K562 (cell line): ENCODE data around the gene NUP160. TPM values are rescaled to one million over a fixed set of nuclear protein-coding genes. Genes with fewer than 3 reads are reported as not detected.

ENCODE experiments used
- CBFA2T3 ChIP-seq: fragments of 450-650 bp; IDR thresholded peaks from 2 replicates; pipeline ENCODE4 v1.6.1; 2017
- CBX1 ChIP-seq: sonication (generic); IDR thresholded peaks from 2 replicates; pipeline ENCODE4 v1.6.1; 2016; ENCODE audit warnings: antibody characterized with exemption, low read depth, mild to moderate bottlenecking
- COPS2 ChIP-seq: fragments of 450-650 bp; conservative IDR thresholded peaks from 2 replicates; pipeline ENCODE4 v1.6.1; 2016; ENCODE audit warnings: mild to moderate bottlenecking, moderate library complexity
- CREB3 ChIP-seq: fragments of 450-650 bp; conservative IDR thresholded peaks from 2 replicates; pipeline ENCODE4 v1.6.1; 2016; ENCODE audit warnings: missing genetic modification characterization, low read depth, mild to moderate bottlenecking, missing compliant biosample characterization, moderate library complexity
- DPF2 ChIP-seq: fragments of 450-650 bp; IDR thresholded peaks from 2 replicates; pipeline ENCODE4 v1.6.1; 2016
- GATAD2A ChIP-seq: fragments of 450-650 bp; IDR thresholded peaks from 2 replicates; pipeline ENCODE4 v1.6.1; 2017
- HNRNPH1 ChIP-seq: fragments of 200-400 bp; formaldehyde crosslinking; optimal IDR thresholded peaks from 2 replicates; pipeline ENCODE3; 2017; ENCODE audit warnings: low read depth, mild to moderate bottlenecking, low read length, moderate library complexity
- KHSRP ChIP-seq: fragments of 450-650 bp; IDR thresholded peaks from 2 replicates; pipeline ENCODE4 v1.6.1; 2017
- KLF1 ChIP-seq: fragments of 450-650 bp; IDR thresholded peaks from 2 replicates; pipeline ENCODE4 v1.6.1; 2016; ENCODE audit warnings: missing genetic modification characterization, missing compliant biosample characterization
- MED1 ChIP-seq: sonication (generic); formaldehyde crosslinking; IDR thresholded peaks from 2 replicates; pipeline ENCODE4 v1.8.1; 2023; ENCODE audit warnings: missing genetic modification reagents, borderline replicate concordance
- MYC ChIP-seq, 2 experiments: fragments of 250-450 bp in 1 of 2; sonication (Bioruptor Pico) in 1 of 2; IDR thresholded peaks; 2 replicates each; pipeline versions ENCODE4 v1.5.1 to v1.6.1; 2012 to 2021; ENCODE audit warnings: low read depth in 2 of 2, borderline replicate concordance in 1 of 2, improper control_type of control experiment in 1 of 2, low read length in 1 of 2, mild to moderate bottlenecking in 1 of 2, moderate library complexity in 1 of 2
- NCOR1 ChIP-seq: fragments of 450-650 bp; IDR thresholded peaks from 2 replicates; pipeline ENCODE4 v1.6.1; 2016; ENCODE audit warnings: mild to moderate bottlenecking, moderate library complexity
- NELFE ChIP-seq: IDR thresholded peaks from 2 replicates; pipeline ENCODE4 v1.6.1; 2011; ENCODE audit warnings: mild to moderate bottlenecking; ENCODE audit not compliant: insufficient read depth, insufficient read length
- NR2F6 ChIP-seq: fragments of 450-650 bp; formaldehyde crosslinking; IDR thresholded peaks from 2 replicates; pipeline ENCODE4 v1.4.0; 2020; ENCODE audit warnings: mild to moderate bottlenecking
- NR3C1 ChIP-seq: sonication (generic); formaldehyde crosslinking; IDR thresholded peaks from 2 replicates; pipeline ENCODE4 v1.8.1; 2022; ENCODE audit warnings: missing genetic modification reagents
- PHF20 ChIP-seq: fragments of 450-650 bp; IDR thresholded peaks from 2 replicates; pipeline ENCODE4 v1.6.1; 2018; ENCODE audit not compliant: partially characterized antibody
- SIN3B ChIP-seq: fragments of 450-650 bp; IDR thresholded peaks from 2 replicates; pipeline ENCODE4 v1.6.1; 2017; ENCODE audit warnings: low read depth, mild to moderate bottlenecking, moderate library complexity
- SMARCA4 ChIP-seq: fragments of 450-650 bp; IDR thresholded peaks from 2 replicates; pipeline ENCODE4 v1.6.1; 2016
- TRIM28 ChIP-seq: fragments of 450-650 bp; IDR thresholded peaks from 2 replicates; pipeline ENCODE4 v1.6.1; 2017
- ZC3H8 ChIP-seq: fragments of 450-650 bp; IDR thresholded peaks from 2 replicates; pipeline ENCODE4 v1.6.1; 2017
- ZFP91 ChIP-seq: sonication (generic); formaldehyde crosslinking; IDR thresholded peaks from 2 replicates; pipeline ENCODE4 v1.8.0; 2022; ENCODE audit warnings: mild to moderate bottlenecking, missing genetic modification reagents
- ZNF57 ChIP-seq: fragments of 450-650 bp; formaldehyde crosslinking; IDR thresholded peaks from 2 replicates; pipeline ENCODE4 v1.4.0; 2020; ENCODE audit warnings: mild to moderate bottlenecking, moderate library complexity
- ZNF668 ChIP-seq: fragments of 250-450 bp; sonication (Bioruptor Pico); IDR thresholded peaks from 2 replicates; pipeline ENCODE4 v1.8.0; 2022; ENCODE audit warnings: mild to moderate bottlenecking, inconsistent platforms
- ZNF695 ChIP-seq: fragments of 450-650 bp; formaldehyde crosslinking; IDR thresholded peaks from 2 replicates; pipeline ENCODE4 v1.4.0; 2020; ENCODE audit warnings: mild to moderate bottlenecking, moderate library complexity
- ZNF699 ChIP-seq: fragments of 250-450 bp; sonication (Bioruptor Pico); IDR thresholded peaks from 2 replicates; pipeline ENCODE4 v1.8.0; 2021; ENCODE audit warnings: mild to moderate bottlenecking, moderate library complexity; ENCODE audit not compliant: insufficient replicate concordance
- ZSCAN29 ChIP-seq: fragments of 450-650 bp; IDR thresholded peaks from 2 replicates; pipeline ENCODE4 v1.6.1; 2017
- polyA plus RNA-seq, 8 experiments: library from polyadenylated mRNA; depleted of rRNA in 4 of 8; stranded (reverse) in 5 of 8; unstranded in 3 of 8; fragments of >200 nt; fragmentation: Nextera tagmentation in 2 of 8; fragmentation: Illumina TruSeq in 1 of 8; extraction: Ambion mirVana in 2 of 8; extraction: Trizol in 1 of 8; gene quantifications; 2 replicates each; pipeline versions ENCODE4 v1.2.1 to v1.2.3, GENCODE V29; 2011 to 2014; ENCODE audit warnings: inconsistent platforms in 1 of 8, missing spikeins in 1 of 8
- total RNA-seq, 7 experiments: library from RNA; depleted of rRNA in 6 of 7; stranded (reverse); fragments of >200 nt in 6 of 7; fragmentation: Illumina TruSeq in 2 of 7; extraction: Trizol in 2 of 7; gene quantifications; 2 replicates each; pipeline versions ENCODE4 v1.2.1 to v1.2.3, GENCODE V29; 2011 to 2021; ENCODE audit warnings: low replicate concordance in 1 of 7
- TF ChIP-seq, protein P1 (sequence below): fragments of 200-800 bp; sonication (Bioruptor generic); IDR thresholded peaks from 2 replicates; pipeline ENCODE4 v1.6.1; 2017; ENCODE audit warnings: missing genetic modification characterization, missing compliant biosample characterization
- TF ChIP-seq, protein P2 (sequence below): fragments of 450-650 bp; IDR thresholded peaks from 2 replicates; pipeline ENCODE4 v1.6.1; 2016; ENCODE audit warnings: borderline replicate concordance

Gene NUP160
- total and polyA plus RNA-seq, 9 of the 15 experiments (the other 6 are each of a cell fraction or from before 2014, with no cell fraction given): 41.5 to 112 (median 65.0) TPM

DNA sequence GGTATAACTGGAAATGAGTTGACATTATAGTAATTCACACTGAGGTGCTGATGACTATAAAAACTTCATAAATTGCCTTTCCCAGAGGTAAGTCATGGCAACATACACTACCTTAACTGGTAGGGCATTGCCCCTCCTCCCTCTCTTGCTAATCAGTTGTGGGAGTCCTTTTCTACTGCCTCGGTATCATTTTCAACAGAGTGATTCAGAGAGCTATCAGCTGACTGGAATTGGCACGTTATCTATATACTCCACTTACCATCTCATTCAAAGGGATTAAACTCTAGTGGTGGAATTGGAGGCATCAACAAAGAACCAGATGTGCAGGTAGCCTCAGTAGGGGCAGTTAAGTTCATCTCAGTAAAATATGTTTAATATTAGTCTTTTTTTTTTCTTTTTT, 8.0 kb upstream of the NUP160 start (continued):
- TF ChIP-seq MED1 (CRISPR knock-in tag): no peak
- no peak for TF ChIP-seq ZNF57
- TF ChIP-seq ZSCAN29: no peak
- no peak for TF ChIP-seq ZC3H8
- TF ChIP-seq NELFE: no peak
- peak; percentile 19; the same call in 1 of the 2 replicates for TF ChIP-seq SMARCA4
- TF ChIP-seq KHSRP: no peak
- no peak for TF ChIP-seq GATAD2A
- no peak for TF ChIP-seq ZFP91 (CRISPR knock-in tag)
- no peak for TF ChIP-seq NR3C1 (CRISPR knock-in tag)
- TF ChIP-seq KLF1: no peak
- TF ChIP-seq HNRNPH1: no peak
- TF ChIP-seq, protein P1, sequence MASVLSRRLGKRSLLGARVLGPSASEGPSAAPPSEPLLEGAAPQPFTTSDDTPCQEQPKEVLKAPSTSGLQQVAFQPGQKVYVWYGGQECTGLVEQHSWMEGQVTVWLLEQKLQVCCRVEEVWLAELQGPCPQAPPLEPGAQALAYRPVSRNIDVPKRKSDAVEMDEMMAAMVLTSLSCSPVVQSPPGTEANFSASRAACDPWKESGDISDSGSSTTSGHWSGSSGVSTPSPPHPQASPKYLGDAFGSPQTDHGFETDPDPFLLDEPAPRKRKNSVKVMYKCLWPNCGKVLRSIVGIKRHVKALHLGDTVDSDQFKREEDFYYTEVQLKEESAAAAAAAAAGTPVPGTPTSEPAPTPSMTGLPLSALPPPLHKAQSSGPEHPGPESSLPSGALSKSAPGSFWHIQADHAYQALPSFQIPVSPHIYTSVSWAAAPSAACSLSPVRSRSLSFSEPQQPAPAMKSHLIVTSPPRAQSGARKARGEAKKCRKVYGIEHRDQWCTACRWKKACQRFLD (CRISPR knock-in tag): no peak
- TF ChIP-seq PHF20: no peak
- TF ChIP-seq SIN3B: no peak
- TF ChIP-seq DPF2: 0 out of 2 replicates have a peak, but pooled peaks have one; percentile 21
- no peak for TF ChIP-seq TRIM28
- TF ChIP-seq NCOR1: peak; percentile 17; the same call in 1 of the 2 replicates
- TF ChIP-seq, protein P2, sequence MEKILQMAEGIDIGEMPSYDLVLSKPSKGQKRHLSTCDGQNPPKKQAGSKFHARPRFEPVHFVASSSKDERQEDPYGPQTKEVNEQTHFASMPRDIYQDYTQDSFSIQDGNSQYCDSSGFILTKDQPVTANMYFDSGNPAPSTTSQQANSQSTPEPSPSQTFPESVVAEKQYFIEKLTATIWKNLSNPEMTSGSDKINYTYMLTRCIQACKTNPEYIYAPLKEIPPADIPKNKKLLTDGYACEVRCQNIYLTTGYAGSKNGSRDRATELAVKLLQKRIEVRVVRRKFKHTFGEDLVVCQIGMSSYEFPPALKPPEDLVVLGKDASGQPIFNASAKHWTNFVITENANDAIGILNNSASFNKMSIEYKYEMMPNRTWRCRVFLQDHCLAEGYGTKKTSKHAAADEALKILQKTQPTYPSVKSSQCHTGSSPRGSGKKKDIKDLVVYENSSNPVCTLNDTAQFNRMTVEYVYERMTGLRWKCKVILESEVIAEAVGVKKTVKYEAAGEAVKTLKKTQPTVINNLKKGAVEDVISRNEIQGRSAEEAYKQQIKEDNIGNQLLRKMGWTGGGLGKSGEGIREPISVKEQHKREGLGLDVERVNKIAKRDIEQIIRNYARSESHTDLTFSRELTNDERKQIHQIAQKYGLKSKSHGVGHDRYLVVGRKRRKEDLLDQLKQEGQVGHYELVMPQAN: no peak
- TF ChIP-seq CBX1: no peak
- peak; percentile 72 for TF ChIP-seq CBFA2T3
- no peak for TF ChIP-seq MYC (IDR thresholded peaks at IDR 0.05; ENCODE audit: low read depth, low read length)
- no peak for TF ChIP-seq MYC (CRISPR knock-in tag; IDR thresholded peaks at IDR 0.05; ENCODE audit: borderline replicate concordance, low read depth)
- no peak for TF ChIP-seq ZNF668 (CRISPR knock-in tag)
- no peak for TF ChIP-seq ZNF699 (CRISPR knock-in tag)
- no peak for TF ChIP-seq COPS2
- TF ChIP-seq ZNF695 (CRISPR knock-in tag): no peak
- TF ChIP-seq CREB3 (tag): no peak
- no peak for TF ChIP-seq NR2F6 (CRISPR knock-in tag)
